Activated CD4-positive, alpha-beta T cell treated with anti-CD3 and anti-CD28 coated beads for 4 hours (primary cell): ENCODE data around the gene SERPINC1.
"Not testable (repeated sequence)": the region's sequence is repeated elsewhere in the genome, so short reads cannot be mapped to it uniquely, and the experiment has no call there.

ENCODE experiments used
- DNase-seq, 2 donors: peaks; one replicate each; pipeline ENCODE4 v3.0.0-alpha.2; 2020

SERPINC1 gene

GRCh38 chr1:173888749-173889148, 28.4 kb downstream of the SERPINC1 start:
- no peak for DNase-seq

GRCh38 chr1:173887627-173888026, 29.5 kb downstream of the SERPINC1 start:
- DNase-seq: no peak

- DNase-seq: no peak
These were observed 30.1 kb downstream of the SERPINC1 start for GRCh38 chr1:173886746-173887611.

- no peak for DNase-seq
These were observed 32.4 kb downstream of the SERPINC1 start for GRCh38 chr1:173884701-173885100.

- DNase-seq: not testable (repeated sequence)
These were observed 36.0 kb downstream of the SERPINC1 start for GRCh38 chr1:173881117-173881516.

GRCh38 chr1:173878251-173878650, 38.9 kb downstream of the SERPINC1 start:
- DNase-seq: no peak

GRCh38 chr1:173876732-173877131, 40.4 kb downstream of the SERPINC1 start:
- DNase-seq: no peak

- no peak for DNase-seq
These were observed 45.6 kb downstream of the SERPINC1 start for GRCh38 chr1:173871500-173871899.

- no peak for DNase-seq
These were observed 46.0 kb downstream of the SERPINC1 start for GRCh38 chr1:173871091-173871490.

- DNase-seq: no peak
These were observed 46.7 kb downstream of the SERPINC1 start for GRCh38 chr1:173870252-173871075.

- no peak for DNase-seq
These were observed 48.1 kb downstream of the SERPINC1 start for GRCh38 chr1:173869021-173869359.

GRCh38 chr1:173868266-173869020, 48.7 kb downstream of the SERPINC1 start, which contains the start of gene ZBTB37:
Gene ZBTB37, plus strand, starts transcription at chr1:173868380. Its CDS starts 1,846 bp downstream, at chr1:173870226.
- peak; percentile 92 to 94 for DNase-seq

- peak; percentile 100 for DNase-seq
These were observed 49.3 kb downstream of the SERPINC1 start, which contains the start of gene GAS5 for GRCh38 chr1:173867753-173868265. Gene GAS5, minus strand, starts transcription at chr1:173867989.

GRCh38 chr1:173867141-173867752, 49.9 kb downstream of the SERPINC1 start:
- DNase-seq: peak in 1 of 2 donors; percentile 25

- no peak for DNase-seq
These were observed 50.6 kb downstream of the SERPINC1 start for GRCh38 chr1:173866413-173867115.

GRCh38 chr1:173865468-173866164, 51.5 kb downstream of the SERPINC1 start:
- no peak for DNase-seq

GRCh38 chr1:173864179-173864867, 52.8 kb downstream of the SERPINC1 start:
- no peak for DNase-seq

- DNase-seq: no peak
These were observed 53.6 kb downstream of the SERPINC1 start for GRCh38 chr1:173863224-173864161.

GRCh38 chr1:173862769-173863223, 54.3 kb downstream of the SERPINC1 start:
- DNase-seq: no peak
